ENCODE data around the gene VIL1. TPM values are rescaled to one million over a fixed set of nuclear protein-coding genes. Genes with fewer than 3 reads are reported as not detected.

VIL1 gene
- total and polyA plus RNA-seq, 9 of the 15 experiments (the other 6 are each of a cell fraction or from before 2014, with no cell fraction given), result 0.51 to 2.7 (median 1.2) TPM

DNA sequence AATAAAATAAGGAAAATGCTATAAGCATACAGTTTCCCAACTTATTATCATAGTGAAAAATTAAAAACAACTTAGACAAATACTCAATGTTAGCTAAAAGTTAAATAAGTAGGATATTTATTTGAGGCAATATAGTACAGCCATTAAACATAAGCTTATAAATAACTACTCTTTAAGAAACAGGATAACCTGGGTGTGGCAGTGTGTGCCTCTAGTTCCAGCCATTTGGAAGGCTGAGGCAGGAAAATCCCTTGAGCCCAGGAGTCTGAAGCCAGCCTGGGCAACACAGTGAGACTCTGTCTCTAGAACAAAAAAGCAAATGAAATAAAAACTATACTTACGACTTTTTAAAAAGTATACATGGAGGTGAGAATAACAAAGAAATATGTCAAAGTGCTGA, 39.7 kb downstream of the VIL1 start:
- Histone ChIP-seq H3K4me3 (no peak overlapping the region), H3K9me1 (ENCODE audit: control insufficient read depth, insufficient read depth, low read length) (no peaks in the 10 kb centered on the region), H3K36me3 (ENCODE audit: control insufficient read depth, insufficient read depth, low read length) (peaks cover 55% of the 10 kb centered on the region), H3K4me1 (replicated peaks in 1 of 2; ENCODE audit: control insufficient read depth in 2 of 2, insufficient read depth in 2 of 2, low read length in 2 of 2) (no peaks in the 10 kb centered on the region), H3K9ac (ENCODE audit: insufficient read depth in 1 of 2, low read depth in 2 of 2, low read length in 2 of 2) (no peak overlapping the region), H3K27ac (ENCODE audit: extremely low read depth, low read depth, low read length) (no peak overlapping the region), H2AFZ (ENCODE audit: low read depth, low read length) (no peak overlapping the region), H4K20me1 (replicated peaks; ENCODE audit: control insufficient read depth, insufficient read depth, low read length) (no peaks in the 10 kb centered on the region), H3K79me2 (ENCODE audit: control insufficient read depth, insufficient read depth, low read length) (no peaks in the 10 kb centered on the region), H3K9me3 (replicated peaks; ENCODE audit: control insufficient read depth, insufficient read depth, low read depth, low read length) (no peaks in the 10 kb centered on the region), H3K4me2 (ENCODE audit: insufficient read depth, low read length) (no peak overlapping the region), H3K27me3 (ENCODE audit: control insufficient read depth in 2 of 2, insufficient read depth in 2 of 2, low read length in 2 of 2) (no peaks in the 10 kb centered on the region)
- BruUV-seq (replicated peaks), result no TSS peak
- ATAC-seq (no peak), FAIRE-seq (no peak), DNase-seq (ENCODE audit: extremely low read depth in 1 of 4, low spot score in 3 of 4) (no peak)
- POLR2A ChIA-PET, result no interaction called here
- CTCF ChIA-PET (ENCODE audit: low intra/inter-chr PET ratio), result no interaction called here
- TF ChIP-seq, protein P1, sequence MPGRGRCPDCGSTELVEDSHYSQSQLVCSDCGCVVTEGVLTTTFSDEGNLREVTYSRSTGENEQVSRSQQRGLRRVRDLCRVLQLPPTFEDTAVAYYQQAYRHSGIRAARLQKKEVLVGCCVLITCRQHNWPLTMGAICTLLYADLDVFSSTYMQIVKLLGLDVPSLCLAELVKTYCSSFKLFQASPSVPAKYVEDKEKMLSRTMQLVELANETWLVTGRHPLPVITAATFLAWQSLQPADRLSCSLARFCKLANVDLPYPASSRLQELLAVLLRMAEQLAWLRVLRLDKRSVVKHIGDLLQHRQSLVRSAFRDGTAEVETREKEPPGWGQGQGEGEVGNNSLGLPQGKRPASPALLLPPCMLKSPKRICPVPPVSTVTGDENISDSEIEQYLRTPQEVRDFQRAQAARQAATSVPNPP (IDR thresholded peaks at IDR 0.05; ENCODE audit: borderline replicate concordance, insufficient read depth, insufficient read length), result no peak
- TF ChIP-seq TGIF2 (CRISPR knock-in tag; IDR thresholded peaks at IDR 0.05) (no peak), ZNF584 (CRISPR knock-in tag; IDR thresholded peaks at IDR 0.05; ENCODE audit: low read depth) (no peak), ZNF431 (CRISPR knock-in tag; IDR thresholded peaks at IDR 0.05) (no peak), DACH1 (IDR thresholded peaks at IDR 0.05; ENCODE audit: partially characterized antibody) (no peak), NFATC3 (IDR thresholded peaks at IDR 0.05) (no peak), TAF15 (IDR thresholded peaks at IDR 0.05; ENCODE audit: low read depth, low read length) (no peak), ZNF707 (CRISPR knock-in tag; conservative IDR thresholded peaks at IDR 0.05) (no peak), JUNB (CRISPR knock-in tag; conservative IDR thresholded peaks at IDR 0.05) (no peak), ZNF124 (CRISPR knock-in tag; IDR thresholded peaks at IDR 0.05) (no peak)
- 80% methylated on average over 1 of the region's 1 CpG for WGBS (ENCODE audit: insufficient coverage, low coverage, missing lambda C conversion rate)
- intact Hi-C loops (cut with micrococcal nuclease), result no loop called here
- in situ Hi-C loops (cut with MboI), result no loop called here

Data from K562 (cell line).